ENCODE data around the gene DIDO1. TPM values are rescaled to one million over a fixed set of nuclear protein-coding genes. Genes with fewer than 3 reads are reported as not detected.

Gene DIDO1
- total and polyA plus RNA-seq, 9 of the 15 experiments (the other 6 are each of a cell fraction or from before 2014, with no cell fraction given) = 4.4 to 46.8 (median 31.2) TPM

DNA sequence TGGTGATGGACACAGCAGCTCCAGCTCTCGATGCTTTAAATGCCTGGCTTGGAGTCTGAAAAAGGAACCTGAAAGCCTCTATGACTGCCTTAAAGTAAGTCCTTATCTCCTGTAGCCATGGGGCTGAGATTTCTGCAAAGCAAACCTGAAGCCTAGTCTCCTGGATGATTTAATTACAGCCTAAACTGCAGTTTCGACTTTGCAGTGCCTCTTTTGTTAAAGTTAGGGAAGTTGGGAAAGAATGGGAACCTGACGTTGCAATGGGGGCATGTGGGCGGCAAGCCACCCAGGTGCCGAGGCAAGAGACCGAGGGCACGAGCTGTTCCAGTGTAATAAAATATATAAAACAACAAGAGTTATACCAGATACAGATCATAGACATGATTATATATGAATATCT lies 53.0 kb downstream of the DIDO1 start (continued):
- TF ChIP-seq, protein P1, sequence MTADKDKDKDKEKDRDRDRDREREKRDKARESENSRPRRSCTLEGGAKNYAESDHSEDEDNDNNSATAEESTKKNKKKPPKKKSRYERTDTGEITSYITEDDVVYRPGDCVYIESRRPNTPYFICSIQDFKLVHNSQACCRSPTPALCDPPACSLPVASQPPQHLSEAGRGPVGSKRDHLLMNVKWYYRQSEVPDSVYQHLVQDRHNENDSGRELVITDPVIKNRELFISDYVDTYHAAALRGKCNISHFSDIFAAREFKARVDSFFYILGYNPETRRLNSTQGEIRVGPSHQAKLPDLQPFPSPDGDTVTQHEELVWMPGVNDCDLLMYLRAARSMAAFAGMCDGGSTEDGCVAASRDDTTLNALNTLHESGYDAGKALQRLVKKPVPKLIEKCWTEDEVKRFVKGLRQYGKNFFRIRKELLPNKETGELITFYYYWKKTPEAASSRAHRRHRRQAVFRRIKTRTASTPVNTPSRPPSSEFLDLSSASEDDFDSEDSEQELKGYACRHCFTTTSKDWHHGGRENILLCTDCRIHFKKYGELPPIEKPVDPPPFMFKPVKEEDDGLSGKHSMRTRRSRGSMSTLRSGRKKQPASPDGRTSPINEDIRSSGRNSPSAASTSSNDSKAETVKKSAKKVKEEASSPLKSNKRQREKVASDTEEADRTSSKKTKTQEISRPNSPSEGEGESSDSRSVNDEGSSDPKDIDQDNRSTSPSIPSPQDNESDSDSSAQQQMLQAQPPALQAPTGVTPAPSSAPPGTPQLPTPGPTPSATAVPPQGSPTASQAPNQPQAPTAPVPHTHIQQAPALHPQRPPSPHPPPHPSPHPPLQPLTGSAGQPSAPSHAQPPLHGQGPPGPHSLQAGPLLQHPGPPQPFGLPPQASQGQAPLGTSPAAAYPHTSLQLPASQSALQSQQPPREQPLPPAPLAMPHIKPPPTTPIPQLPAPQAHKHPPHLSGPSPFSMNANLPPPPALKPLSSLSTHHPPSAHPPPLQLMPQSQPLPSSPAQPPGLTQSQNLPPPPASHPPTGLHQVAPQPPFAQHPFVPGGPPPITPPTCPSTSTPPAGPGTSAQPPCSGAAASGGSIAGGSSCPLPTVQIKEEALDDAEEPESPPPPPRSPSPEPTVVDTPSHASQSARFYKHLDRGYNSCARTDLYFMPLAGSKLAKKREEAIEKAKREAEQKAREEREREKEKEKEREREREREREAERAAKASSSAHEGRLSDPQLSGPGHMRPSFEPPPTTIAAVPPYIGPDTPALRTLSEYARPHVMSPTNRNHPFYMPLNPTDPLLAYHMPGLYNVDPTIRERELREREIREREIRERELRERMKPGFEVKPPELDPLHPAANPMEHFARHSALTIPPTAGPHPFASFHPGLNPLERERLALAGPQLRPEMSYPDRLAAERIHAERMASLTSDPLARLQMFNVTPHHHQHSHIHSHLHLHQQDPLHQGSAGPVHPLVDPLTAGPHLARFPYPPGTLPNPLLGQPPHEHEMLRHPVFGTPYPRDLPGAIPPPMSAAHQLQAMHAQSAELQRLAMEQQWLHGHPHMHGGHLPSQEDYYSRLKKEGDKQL (CRISPR knock-in tag; IDR thresholded peaks at IDR 0.05; ENCODE audit: borderline replicate concordance) = no peak
- TF ChIP-seq CBFA2T2 (conservative IDR thresholded peaks at IDR 0.05) (peak; percentile 24; the same call in 1 of the 2 replicates), ZNF778 (CRISPR knock-in tag; IDR thresholded peaks at IDR 0.05) (no peak), ZBTB2 (IDR thresholded peaks at IDR 0.05) (no peak), ZNF239 (CRISPR knock-in tag; IDR thresholded peaks at IDR 0.05) (no peak), SMARCC2 (IDR thresholded peaks at IDR 0.05; ENCODE audit: low read depth) (no peak), RBM34 (IDR thresholded peaks at IDR 0.05; ENCODE audit: borderline replicate concordance, insufficient read depth, low read length) (no peak), SMARCE1 (IDR thresholded peaks at IDR 0.05) (no peak), KDM1A (IDR thresholded peaks at IDR 0.05) (peak; percentile 61 to 63; a peak in 3 of 4 replicates), TAF15 (IDR thresholded peaks at IDR 0.05; ENCODE audit: low read depth, low read length) (no peak), NCOA6 (IDR thresholded peaks at IDR 0.05) (no peak)
- TF ChIP-seq, protein P2, sequence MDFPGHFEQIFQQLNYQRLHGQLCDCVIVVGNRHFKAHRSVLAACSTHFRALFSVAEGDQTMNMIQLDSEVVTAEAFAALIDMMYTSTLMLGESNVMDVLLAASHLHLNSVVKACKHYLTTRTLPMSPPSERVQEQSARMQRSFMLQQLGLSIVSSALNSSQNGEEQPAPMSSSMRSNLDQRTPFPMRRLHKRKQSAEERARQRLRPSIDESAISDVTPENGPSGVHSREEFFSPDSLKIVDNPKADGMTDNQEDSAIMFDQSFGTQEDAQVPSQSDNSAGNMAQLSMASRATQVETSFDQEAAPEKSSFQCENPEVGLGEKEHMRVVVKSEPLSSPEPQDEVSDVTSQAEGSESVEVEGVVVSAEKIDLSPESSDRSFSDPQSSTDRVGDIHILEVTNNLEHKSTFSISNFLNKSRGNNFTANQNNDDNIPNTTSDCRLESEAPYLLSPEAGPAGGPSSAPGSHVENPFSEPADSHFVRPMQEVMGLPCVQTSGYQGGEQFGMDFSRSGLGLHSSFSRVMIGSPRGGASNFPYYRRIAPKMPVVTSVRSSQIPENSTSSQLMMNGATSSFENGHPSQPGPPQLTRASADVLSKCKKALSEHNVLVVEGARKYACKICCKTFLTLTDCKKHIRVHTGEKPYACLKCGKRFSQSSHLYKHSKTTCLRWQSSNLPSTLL (IDR thresholded peaks at IDR 0.05) = no peak

Measured in K562 (cell line).